ENCODE results near the gene IL4I1.

The IL4I1 gene

GRCh38 chr19:49880162-49880869, 16.4 kb downstream of the IL4I1 start:
- H3K27me3 ChIP-seq (replicated peaks; ENCODE audit: control insufficient read depth, insufficient read depth, low read length) = no peaks in the 10 kb centered on the region
- H3K36me3 ChIP-seq (ENCODE audit: control insufficient read depth, insufficient read depth, low read length) = peaks cover 37% of the 10 kb centered on the region
- no peak for DNase-seq (ENCODE audit: extremely low read depth, insufficient read length)
- TF ChIP-seq CTCF (IDR thresholded peaks at IDR 0.05; ENCODE audit: insufficient read depth, low read length, poor library complexity, severe bottlenecking) = no peak
- H3K4me3 ChIP-seq (replicated peaks; ENCODE audit: low read depth, low read length) = no peak overlapping the region

GRCh38 chr19:49879243-49879963, 17.3 kb downstream of the IL4I1 start:
- peaks cover 36% of the 10 kb centered on the region for H3K36me3 ChIP-seq (ENCODE audit: control insufficient read depth, insufficient read depth, low read length)
- H3K4me3 ChIP-seq (replicated peaks; ENCODE audit: low read depth, low read length) = no peak overlapping the region
- DNase-seq (ENCODE audit: extremely low read depth, insufficient read length) = no peak
- no peaks in the 10 kb centered on the region for H3K27me3 ChIP-seq (replicated peaks; ENCODE audit: control insufficient read depth, insufficient read depth, low read length)
- TF ChIP-seq CTCF (IDR thresholded peaks at IDR 0.05; ENCODE audit: insufficient read depth, low read length, poor library complexity, severe bottlenecking) = no peak

- H3K4me3 ChIP-seq (replicated peaks; ENCODE audit: low read depth, low read length) = peak overlapping the region; percentile 98
Measured at GRCh38 chr19:49878744-49879070, 18.0 kb downstream of the IL4I1 start.

GRCh38 chr19:49877879-49878743, 18.6 kb downstream of the IL4I1 start:
- peak overlapping the region; percentile 98 for H3K4me3 ChIP-seq (replicated peaks; ENCODE audit: low read depth, low read length)
- DNase-seq (ENCODE audit: extremely low read depth, insufficient read length) = peak; percentile 96
- peaks cover 29% of the 10 kb centered on the region for H3K36me3 ChIP-seq (ENCODE audit: control insufficient read depth, insufficient read depth, low read length)
- no peaks in the 10 kb centered on the region for H3K27me3 ChIP-seq (replicated peaks; ENCODE audit: control insufficient read depth, insufficient read depth, low read length)
- TF ChIP-seq CTCF (IDR thresholded peaks at IDR 0.05; ENCODE audit: insufficient read depth, low read length, poor library complexity, severe bottlenecking) = no peak

More at GRCh38 chr19:49878744-49879070, 18.0 kb downstream of the IL4I1 start:
- peaks cover 34% of the 10 kb centered on the region for H3K36me3 ChIP-seq (ENCODE audit: control insufficient read depth, insufficient read depth, low read length)
- DNase-seq (ENCODE audit: extremely low read depth, insufficient read length) = no peak
- no peak for TF ChIP-seq CTCF (IDR thresholded peaks at IDR 0.05; ENCODE audit: insufficient read depth, low read length, poor library complexity, severe bottlenecking)
- H3K27me3 ChIP-seq (replicated peaks; ENCODE audit: control insufficient read depth, insufficient read depth, low read length) = no peaks in the 10 kb centered on the region

- TF ChIP-seq CTCF (IDR thresholded peaks at IDR 0.05; ENCODE audit: insufficient read depth, low read length, poor library complexity, severe bottlenecking) = no peak
- peak; percentile 100 for DNase-seq (ENCODE audit: extremely low read depth, insufficient read length)
- Histone ChIP-seq H3K36me3 (ENCODE audit: control insufficient read depth, insufficient read depth, low read length) (peaks cover 22% of the 10 kb centered on the region), H3K27me3 (replicated peaks; ENCODE audit: control insufficient read depth, insufficient read depth, low read length) (no peaks in the 10 kb centered on the region), H3K4me3 (replicated peaks; ENCODE audit: low read depth, low read length) (peak within 1 kb of the TSS; percentile 98)
Measured at GRCh38 chr19:49877020-49877878, 19.4 kb downstream of the IL4I1 start, which contains the start of the genes AKT1S1 and TBC1D17. Gene AKT1S1, minus strand, starts transcription at chr19:49877355. Its CDS starts 4,060 bp downstream, at chr19:49873295. Gene TBC1D17, plus strand, starts transcription at chr19:49877702. Its CDS starts 22 bp downstream, at chr19:49877724.

Measured in GM06990 (cell line).